Right hindlimb (tissue), 1 donor: ENCODE results near the gene HS3ST4.

Experiments used
- DNase-seq: peaks from one replicate; pipeline ENCODE4 v3.0.0-alpha.2; 2018

The HS3ST4 gene

DNA sequence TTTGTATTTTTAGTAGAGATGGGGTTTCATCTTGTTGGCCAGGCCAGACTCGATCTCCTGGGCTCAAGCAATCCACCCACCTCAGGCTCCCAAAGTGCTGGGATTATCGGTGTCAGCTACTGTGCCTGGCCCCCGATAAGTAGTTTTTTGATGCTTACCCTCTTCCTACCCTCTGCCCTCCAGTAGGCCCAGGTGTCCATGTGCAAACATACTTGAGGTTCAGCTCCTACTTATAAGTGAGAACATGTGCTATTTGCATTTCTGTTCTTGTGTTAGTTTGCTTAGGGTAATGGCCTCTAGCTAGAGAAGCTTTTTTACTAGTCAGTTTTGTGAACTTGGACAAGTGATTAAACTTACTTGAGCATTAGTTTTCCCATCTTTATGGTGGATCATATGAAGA is 136.8 kb downstream of the HS3ST4 start:
- no peak for DNase-seq

DNA sequence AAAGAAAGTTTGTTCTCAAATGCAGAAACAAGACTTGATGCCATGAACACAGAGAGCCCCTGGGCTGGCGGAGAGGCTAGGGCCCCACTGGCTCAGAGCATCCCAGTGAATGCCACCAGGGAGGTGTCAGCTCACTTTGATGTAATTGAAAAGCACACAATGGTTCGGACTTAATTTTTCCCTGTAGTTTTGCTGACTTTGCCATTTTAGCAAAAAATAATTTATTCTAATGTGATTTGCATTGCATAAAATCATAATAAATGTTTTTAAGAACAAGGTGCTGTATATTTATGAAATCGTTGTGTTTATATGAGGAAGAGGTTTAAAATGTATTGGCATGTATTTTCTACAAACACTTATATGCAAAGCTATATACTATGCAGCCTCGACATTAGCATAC is 140.5 kb downstream of the HS3ST4 start:
- no peak for DNase-seq

- DNase-seq = no peak
These were observed 142.3 kb downstream of the HS3ST4 start for GRCh38 chr16:25834101-25834500.

DNA sequence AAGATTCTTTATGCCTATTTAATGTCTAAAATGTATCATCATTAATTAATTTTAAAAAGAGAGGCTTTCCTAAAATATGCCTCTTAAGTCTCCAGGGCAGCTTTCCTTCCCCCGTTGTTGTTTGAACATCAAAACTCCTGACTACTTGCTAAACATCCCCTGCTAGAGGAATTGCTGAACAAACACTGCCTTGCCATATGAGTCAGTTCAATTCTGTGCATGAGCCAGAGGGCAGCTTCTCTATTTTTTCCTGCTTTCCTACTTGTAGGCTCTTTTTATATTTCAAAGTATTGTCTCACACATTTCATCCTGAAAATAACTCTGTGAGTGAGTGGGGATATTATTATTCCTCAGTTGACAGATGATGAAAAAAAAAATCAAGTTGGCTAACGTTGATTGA is 143.4 kb downstream of the HS3ST4 start:
- DNase-seq = no peak

- DNase-seq = peak; percentile 36
These were observed 147.0 kb downstream of the HS3ST4 start for GRCh38 chr16:25838724-25839186.

DNA sequence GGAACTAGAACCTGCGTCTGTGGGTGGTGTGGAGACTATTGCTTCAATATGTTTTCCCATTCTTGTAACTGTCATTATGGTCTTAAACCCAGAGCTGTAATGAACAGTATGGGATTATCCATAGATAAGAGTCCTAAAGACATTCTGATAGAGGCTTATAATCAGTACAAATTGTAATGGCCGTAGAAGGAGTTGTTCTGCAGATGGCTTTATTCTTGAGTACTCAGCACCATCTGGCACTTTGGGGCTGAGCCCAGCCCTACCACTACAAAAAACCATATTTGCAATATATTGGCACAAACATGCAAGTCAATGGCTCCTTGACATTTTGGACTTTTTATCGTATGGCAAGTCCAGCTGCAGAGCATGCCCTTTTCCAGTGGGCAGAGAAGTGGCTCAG is 150.0 kb downstream of the HS3ST4 start:
- DNase-seq = no peak

GRCh38 chr16:25845901-25846300 is 154.1 kb downstream of the HS3ST4 start:
- DNase-seq = no peak

- no peak for DNase-seq
These were observed 162.4 kb downstream of the HS3ST4 start for GRCh38 chr16:25854141-25854540.

- DNase-seq = no peak
These were observed 163.3 kb downstream of the HS3ST4 start for GRCh38 chr16:25855063-25855462.

- no peak for DNase-seq
These were observed 164.1 kb downstream of the HS3ST4 start for GRCh38 chr16:25855818-25856217.

DNA sequence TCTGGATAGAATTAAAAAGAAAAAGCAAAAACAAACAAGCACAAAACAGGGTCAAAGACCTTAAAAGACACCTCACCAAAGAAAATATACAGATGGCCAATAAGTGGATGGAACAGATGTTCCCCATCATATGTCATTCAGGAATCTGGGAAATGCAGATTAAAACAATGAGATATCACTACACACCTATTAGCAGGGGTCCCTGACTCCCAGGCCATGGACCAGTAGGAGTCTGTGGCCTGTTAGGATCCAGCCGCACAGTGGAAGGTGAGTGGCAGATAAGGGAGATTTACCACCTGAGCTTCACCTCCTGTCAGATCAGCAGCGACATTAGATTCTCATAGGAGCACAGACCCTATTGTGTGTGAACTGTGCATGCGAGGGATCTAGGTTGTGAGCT is 167.9 kb downstream of the HS3ST4 start:
- no peak for DNase-seq

DNA sequence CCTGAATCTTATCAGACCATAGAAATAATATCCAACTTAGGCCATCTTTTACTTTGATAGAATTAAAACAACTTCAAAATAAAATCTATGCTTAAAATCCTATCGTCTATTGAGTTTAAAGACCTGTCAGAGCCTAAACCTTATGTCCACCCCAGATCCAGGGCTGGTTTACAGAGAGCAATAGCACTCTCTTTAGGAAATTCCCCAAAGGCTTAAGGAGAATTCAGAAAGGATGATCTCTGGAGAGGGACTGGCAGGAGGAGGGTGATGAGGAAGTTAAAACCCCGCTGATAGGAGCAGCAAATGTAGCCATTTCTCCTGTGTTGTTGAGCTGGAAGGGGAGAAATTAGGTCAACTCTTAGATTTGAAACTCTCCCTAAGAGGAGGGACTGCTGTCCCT is 175.3 kb downstream of the HS3ST4 start:
- DNase-seq = no peak

GRCh38 chr16:25868106-25868505 is 176.3 kb downstream of the HS3ST4 start:
- DNase-seq = no peak

DNA sequence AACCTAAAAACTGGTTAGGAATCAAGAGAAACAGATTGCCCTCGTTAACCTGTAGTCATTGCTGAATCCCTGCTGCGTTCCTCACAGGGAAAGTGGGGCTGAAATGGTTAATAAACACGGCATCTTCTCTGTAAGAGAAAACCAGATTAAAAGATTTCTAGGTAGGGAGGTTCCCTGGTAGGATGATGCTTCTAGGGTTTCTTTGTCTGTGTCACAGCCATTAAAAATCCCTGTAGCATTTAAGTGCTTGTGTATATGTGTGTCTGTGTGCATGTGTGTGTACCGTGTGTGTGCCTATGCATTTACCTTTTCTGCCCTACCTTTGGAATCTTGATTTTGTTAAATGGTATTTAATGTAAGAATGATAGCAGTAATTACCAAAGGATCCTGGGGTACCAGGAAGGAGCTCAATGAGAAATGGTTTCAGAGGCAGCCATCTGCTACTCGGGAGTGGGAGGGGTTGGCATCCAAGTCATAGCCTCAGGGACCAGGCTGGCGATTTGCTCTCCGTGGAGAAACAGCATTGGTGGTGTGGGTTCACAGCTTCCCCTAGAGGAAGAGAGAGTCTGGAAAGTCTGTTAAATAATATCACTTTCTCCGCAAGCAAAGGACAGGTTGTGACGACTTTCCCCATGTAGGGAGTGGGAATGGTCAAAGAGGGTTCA is 177.1 kb downstream of the HS3ST4 start:
- DNase-seq = no peak

GRCh38 chr16:25872369-25873070 is 180.8 kb downstream of the HS3ST4 start:
- no peak for DNase-seq

GRCh38 chr16:25874196-25874595 is 182.4 kb downstream of the HS3ST4 start:
- no peak for DNase-seq

GRCh38 chr16:25875956-25876598 is 184.3 kb downstream of the HS3ST4 start:
- peak; percentile 57 for DNase-seq

- no peak for DNase-seq
These were observed 185.3 kb downstream of the HS3ST4 start for GRCh38 chr16:25877103-25877502.

GRCh38 chr16:25886598-25886997 is 194.8 kb downstream of the HS3ST4 start:
- no peak for DNase-seq

DNA sequence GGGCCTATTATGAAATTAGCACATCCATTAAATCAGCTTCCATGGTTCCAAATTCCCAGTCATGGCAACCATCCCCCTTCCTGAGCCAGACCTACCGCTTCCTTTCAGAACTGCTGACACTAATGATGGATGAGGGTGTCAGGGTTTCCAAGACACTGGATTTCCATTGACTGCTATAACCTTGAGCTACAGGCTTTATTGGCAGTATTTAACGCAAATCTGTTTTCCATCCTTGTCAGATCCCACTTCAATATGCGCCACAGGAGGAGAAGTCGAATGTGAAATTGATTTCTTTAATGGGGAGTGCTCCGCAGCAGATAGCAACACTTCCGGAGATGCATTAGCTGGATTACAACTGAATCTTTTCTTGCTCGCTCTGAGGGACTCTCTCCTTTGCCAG is 197.1 kb downstream of the HS3ST4 start:
- DNase-seq = peak; percentile 53

- no peak for DNase-seq
These were observed 201.6 kb downstream of the HS3ST4 start for GRCh38 chr16:25893332-25893731.

DNA sequence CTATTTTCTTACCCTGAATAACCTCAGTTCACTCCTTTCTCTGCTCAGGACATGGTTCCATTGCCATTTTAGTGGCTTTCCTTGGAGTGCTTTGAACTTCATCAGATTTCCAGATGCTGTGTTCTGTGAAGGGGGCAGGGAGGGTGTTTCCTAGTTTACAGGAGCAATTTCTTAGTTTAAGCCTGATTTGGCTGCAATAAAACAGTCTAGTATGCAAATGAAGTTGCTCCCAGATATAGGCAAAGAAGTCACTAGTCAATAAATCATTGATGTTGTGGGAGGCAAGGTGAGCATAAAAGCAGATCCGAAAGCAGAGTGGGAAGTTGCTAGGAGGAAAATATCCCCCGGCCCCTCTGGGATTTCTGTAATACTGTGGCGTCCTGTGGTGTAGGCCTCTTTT is 202.3 kb downstream of the HS3ST4 start:
- DNase-seq = no peak

- DNase-seq = no peak
These were observed 203.6 kb downstream of the HS3ST4 start for GRCh38 chr16:25895380-25895779.

DNA sequence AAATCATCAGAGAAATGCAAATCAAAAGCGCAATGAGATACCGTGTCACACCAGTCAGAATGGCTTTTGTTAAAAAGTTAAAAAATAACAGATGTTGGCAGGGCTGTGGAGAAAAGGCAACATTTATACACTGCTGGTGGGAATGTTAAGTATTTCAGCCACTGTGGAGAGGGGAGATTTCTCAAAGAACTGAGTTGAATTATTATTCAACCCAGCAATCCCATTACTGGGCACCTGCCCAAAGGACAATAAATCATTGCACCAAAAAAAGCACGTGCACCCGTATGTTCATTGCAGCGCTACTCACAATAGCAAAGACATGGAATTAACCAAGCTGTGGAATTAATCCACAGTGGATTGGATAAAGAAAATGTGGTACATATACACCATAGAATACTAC is 204.7 kb downstream of the HS3ST4 start:
- DNase-seq = no peak
